Measurements from ENCODE around the gene CTNNA3. TPM values are rescaled to one million over a fixed set of nuclear protein-coding genes. Genes with fewer than 3 reads are reported as not detected.

Gene CTNNA3
- total RNA-seq, 1 donor from 2014 or later = 0.46 TPM

- H3K4me3 ChIP-seq (ENCODE audit: low read depth, low read length) = no peak overlapping the region
- DNase-seq (ENCODE audit: low read depth) = no peak
- no peak for TF ChIP-seq CTCF (conservative IDR thresholded peaks at IDR 0.05; ENCODE audit: low read depth, low read length)
Measured at GRCh38 chr10:66538371-66538770, 1157.6 kb downstream of the CTNNA3 start.

GRCh38 chr10:66537186-66537585 is 1158.8 kb downstream of the CTNNA3 start:
- no peak for DNase-seq (ENCODE audit: low read depth)
- no peak overlapping the region for H3K4me3 ChIP-seq (ENCODE audit: low read depth, low read length)
- TF ChIP-seq CTCF (conservative IDR thresholded peaks at IDR 0.05; ENCODE audit: low read depth, low read length) = no peak

- DNase-seq (ENCODE audit: low read depth) = no peak
- no peak for TF ChIP-seq CTCF (conservative IDR thresholded peaks at IDR 0.05; ENCODE audit: low read depth, low read length)
- H3K4me3 ChIP-seq (ENCODE audit: low read depth, low read length) = no peak overlapping the region
Measured at GRCh38 chr10:66535439-66535838, 1160.6 kb downstream of the CTNNA3 start.

GRCh38 chr10:66534866-66535265 is 1161.1 kb downstream of the CTNNA3 start:
- DNase-seq (ENCODE audit: low read depth) = no peak
- H3K4me3 ChIP-seq (ENCODE audit: low read depth, low read length) = no peak overlapping the region
- no peak for TF ChIP-seq CTCF (conservative IDR thresholded peaks at IDR 0.05; ENCODE audit: low read depth, low read length)

GRCh38 chr10:66521506-66521905 is 1174.5 kb downstream of the CTNNA3 start:
- no peak for TF ChIP-seq CTCF (conservative IDR thresholded peaks at IDR 0.05; ENCODE audit: low read depth, low read length)
- no peak for DNase-seq (ENCODE audit: low read depth)
- no peak overlapping the region for H3K4me3 ChIP-seq (ENCODE audit: low read depth, low read length)

GRCh38 chr10:66519616-66520015 is 1176.4 kb downstream of the CTNNA3 start:
- no peak for DNase-seq (ENCODE audit: low read depth)

More at GRCh38 chr10:66519616-66520015, 1176.4 kb downstream of the CTNNA3 start:
- H3K4me3 ChIP-seq (ENCODE audit: low read depth, low read length) = no peak overlapping the region
- TF ChIP-seq CTCF (conservative IDR thresholded peaks at IDR 0.05; ENCODE audit: low read depth, low read length) = no peak
